H9 (cell line): ENCODE results near the gene RPS10. TPM values are rescaled to one million over a fixed set of nuclear protein-coding genes. Genes with fewer than 3 reads are reported as not detected.

Experiments used
- DNase-seq: peaks from one replicate; pipeline ENCODE4 v3.0.0-alpha.2; 2017
- H2AFZ ChIP-seq: one replicate; pipeline ENCODE4 v1.6.1; 2013; ENCODE audit warnings: mild to moderate bottlenecking, low read length, control low read depth, moderate library complexity
- H2AK5ac ChIP-seq: 2 replicates; pipeline ENCODE4 v1.6.1; 2013; ENCODE audit warnings: low read length, control low read depth, mixed read lengths; ENCODE audit not compliant: insufficient read length
- H2BK120ac ChIP-seq: one replicate; pipeline ENCODE4 v1.6.1; 2013; ENCODE audit warnings: low read depth, mild to moderate bottlenecking, low read length, control low read depth, inconsistent platforms; ENCODE audit not compliant: poor library complexity, severe bottlenecking
- H2BK12ac ChIP-seq: 2 replicates; pipeline ENCODE4 v1.6.1; 2013; ENCODE audit warnings: low read length, control low read depth, mixed read lengths, low read depth; ENCODE audit not compliant: insufficient read length
- H2BK15ac ChIP-seq: 2 replicates; pipeline ENCODE4 v1.6.1; 2013; ENCODE audit warnings: low read depth, low read length, control low read depth
- H2BK20ac ChIP-seq: one replicate; pipeline ENCODE4 v1.6.1; 2013; ENCODE audit warnings: low read depth, mild to moderate bottlenecking, low read length, control low read depth, inconsistent platforms; ENCODE audit not compliant: poor library complexity, severe bottlenecking
- H2BK5ac ChIP-seq: 2 replicates; pipeline ENCODE4 v1.6.1; 2013; ENCODE audit warnings: low read length, control low read depth, mixed read lengths; ENCODE audit not compliant: insufficient read length
- H3K14ac ChIP-seq: 2 replicates; pipeline ENCODE4 v1.6.1; 2013; ENCODE audit warnings: low read length, control low read depth; ENCODE audit not compliant: insufficient read depth
- H3K18ac ChIP-seq: 2 replicates; pipeline ENCODE4 v1.6.1; 2013; ENCODE audit warnings: low read depth, mild to moderate bottlenecking, mixed read lengths, low read length, control low read depth; ENCODE audit not compliant: insufficient read length
- H3K23ac ChIP-seq: 2 replicates; pipeline ENCODE4 v1.6.1; 2013; ENCODE audit warnings: low read length, control low read depth, mixed read lengths, low read depth; ENCODE audit not compliant: insufficient read length
- H3K23me2 ChIP-seq: 2 replicates; pipeline ENCODE4 v1.6.1; 2013; ENCODE audit warnings: low read depth, mild to moderate bottlenecking, mixed read lengths, low read length, control low read depth; ENCODE audit not compliant: insufficient read length, poor library complexity, severe bottlenecking
- H3K27ac ChIP-seq: 2 replicates; pipeline ENCODE4 v1.5.1; 2013; ENCODE audit warnings: low read length, control low read depth, mixed read lengths, low read depth; ENCODE audit not compliant: insufficient read length
- H3K27me3 ChIP-seq: 2 replicates; pipeline ENCODE4 v1.6.1; 2013; ENCODE audit warnings: low read length, control low read depth, inconsistent platforms; ENCODE audit not compliant: insufficient read depth
- H3K4ac ChIP-seq: 2 replicates; pipeline ENCODE4 v1.6.1; 2013; ENCODE audit warnings: low read depth, mild to moderate bottlenecking, control low read depth, inconsistent platforms, low read length, moderate library complexity
- H3K4me1 ChIP-seq: 2 replicates; pipeline ENCODE4 v1.6.1; 2013; ENCODE audit warnings: low read length, control low read depth, inconsistent platforms; ENCODE audit not compliant: insufficient read depth
- H3K4me2 ChIP-seq: 2 replicates; pipeline ENCODE4 v1.6.1; 2013; ENCODE audit warnings: low read length, control low read depth, mixed read lengths; ENCODE audit not compliant: insufficient read length, insufficient read depth
- H3K56ac ChIP-seq: 2 replicates; pipeline ENCODE4 v1.6.1; 2013; ENCODE audit warnings: low read depth, mild to moderate bottlenecking, mixed read lengths, low read length, control low read depth; ENCODE audit not compliant: insufficient read length
- H3K79me1 ChIP-seq: 2 replicates; pipeline ENCODE4 v1.6.1; 2013; ENCODE audit warnings: low read depth, mild to moderate bottlenecking, moderate library complexity, low read length, control low read depth, inconsistent platforms; ENCODE audit not compliant: insufficient read depth, poor library complexity, severe bottlenecking
- H3K79me2 ChIP-seq: 2 replicates; pipeline ENCODE4 v1.6.1; 2013; ENCODE audit warnings: low read length, control low read depth, inconsistent platforms; ENCODE audit not compliant: insufficient read depth
- H3K9ac ChIP-seq: 2 replicates; pipeline ENCODE4 v1.6.1; 2013; ENCODE audit warnings: low read length, control low read depth, mixed read lengths; ENCODE audit not compliant: insufficient read length; ENCODE audit errors: extremely low read depth
- H3K9me3 ChIP-seq: one replicate; pipeline ENCODE4 v1.6.1; 2013; ENCODE audit warnings: low read depth, low read length, inconsistent platforms; ENCODE audit not compliant: control insufficient read depth
- H3T11ph ChIP-seq: one replicate; pipeline ENCODE4 v1.6.1; 2013; ENCODE audit warnings: mild to moderate bottlenecking, low read length, control low read depth, inconsistent platforms
- H4K20me1 ChIP-seq: one replicate; pipeline ENCODE4 v1.6.1; 2013; ENCODE audit not compliant: control insufficient read depth, insufficient read length, insufficient read depth
- H4K5ac ChIP-seq: 2 replicates; pipeline ENCODE4 v1.6.1; 2013; ENCODE audit warnings: low read depth, mild to moderate bottlenecking, mixed read lengths, low read length, control low read depth; ENCODE audit not compliant: insufficient read length
- H4K8ac ChIP-seq: replicated peaks from 2 replicates; pipeline ENCODE4 v1.6.1; 2013; ENCODE audit warnings: low read length, control low read depth, mixed read lengths, low read depth; ENCODE audit not compliant: insufficient read length
- H4K91ac ChIP-seq: 2 replicates; pipeline ENCODE4 v1.6.1; 2013; ENCODE audit warnings: low read depth, mild to moderate bottlenecking, moderate library complexity, mixed read lengths, low read length, control low read depth; ENCODE audit not compliant: insufficient read length
- H3K27ac Mint-ChIP-seq, 3 experiments: 2 replicates in 2 of 3; 3 replicates in 1 of 3; pipeline ENCODE4 v1.8.0; 2020 to 2021; ENCODE audit warnings: mixed read lengths in 3 of 3, mild to moderate bottlenecking in 1 of 3, moderate library complexity in 1 of 3
- H3K27me3 Mint-ChIP-seq: 2 replicates; pipeline ENCODE4 v1.8.0; 2021; ENCODE audit warnings: low read depth, mild to moderate bottlenecking, moderate library complexity, mixed read lengths
- H3K36me3 Mint-ChIP-seq, 3 experiments: 2 replicates in 2 of 3; 3 replicates in 1 of 3; pipeline ENCODE4 v1.8.0; 2020 to 2021; ENCODE audit warnings: low read depth in 3 of 3, mixed read lengths in 3 of 3; ENCODE audit not compliant: insufficient read depth in 1 of 3
- H3K4me1 Mint-ChIP-seq, 2 experiments: 2 replicates each; pipeline ENCODE4 v1.8.0; 2020; ENCODE audit warnings: mixed read lengths in 2 of 2
- H3K4me3 Mint-ChIP-seq, 2 experiments: 2 replicates in 1 of 2; 3 replicates in 1 of 2; pipeline ENCODE4 v1.8.0; 2020 to 2021; ENCODE audit warnings: mild to moderate bottlenecking in 2 of 2, mixed read lengths in 2 of 2, moderate library complexity in 1 of 2
- H3K9me3 Mint-ChIP-seq, 2 experiments: 2 replicates in 1 of 2; 3 replicates in 1 of 2; pipeline ENCODE4 v1.8.0; 2020; ENCODE audit warnings: mild to moderate bottlenecking in 2 of 2, mixed read lengths in 2 of 2, moderate library complexity in 1 of 2
- CTCF ChIP-seq: fragments of 200-600 bp; sonication (generic); conservative IDR thresholded peaks from 3 replicates; pipeline ENCODE4 v1.8.0; 2021; ENCODE audit warnings: antibody characterized with exemption, mild to moderate bottlenecking
- WGBS: extraction: QIAGEN DNeasy Blood & Tissue Kit; methylation state at CpG from one replicate; pipeline ENCODE4 v1.1.7; 2013; ENCODE audit warnings: missing lambda C conversion rate, low lambda C conversion rate, mixed read lengths; ENCODE audit not compliant: insufficient read length; ENCODE audit errors: extremely low coverage; 5-methylcytosine and 5-hydroxymethylcytosine counted together
- total RNA-seq: library from RNA; stranded (reverse); gene quantifications from 2 replicates; pipeline ENCODE4 v1.2.1, GENCODE V29; 2021

RPS10 gene
- total RNA-seq, 1 experiment from 2014 or later, result 2,330 TPM

GRCh38 chr6:34465531-34466241 is 39.8 kb upstream of the RPS10 start, which contains the start of gene PACSIN1:
Gene PACSIN1, plus strand, starts transcription at chr6:34466076. Its CDS starts 60,230 bp downstream, at chr6:34526306.
- no peaks in the 10 kb centered on the region for H3K4me1 ChIP-seq
- no peak within 1 kb of the TSS for H2AK5ac ChIP-seq
- H3K4me1 Mint-ChIP-seq, result peaks cover 17 to 33% of the 10 kb centered on the region in 2 experiments
- H2BK12ac ChIP-seq, result no peak within 1 kb of the TSS
- H3K4ac ChIP-seq, result no peak within 1 kb of the TSS
- no peak within 1 kb of the TSS for H4K91ac ChIP-seq
- no peak within 1 kb of the TSS for H4K8ac ChIP-seq
- H3K27me3 Mint-ChIP-seq, result peaks cover 22% of the 10 kb centered on the region
- peak within 1 kb of the TSS; percentile 10 for H3K9ac ChIP-seq
- H3K79me1 ChIP-seq, result no peaks in the 10 kb centered on the region
- H3K14ac ChIP-seq, result peak within 1 kb of the TSS; percentile 66
- H3K18ac ChIP-seq, result no peak within 1 kb of the TSS
- H3K36me3 Mint-ChIP-seq, result no peaks in the 10 kb centered on the region
- peak within 1 kb of the TSS in 1 of 3 experiments; percentile 96; a peak in 1 of 7 replicates for H3K27ac Mint-ChIP-seq
- no peak within 1 kb of the TSS for H2BK15ac ChIP-seq
- peak within 1 kb of the TSS; percentile 80 to 89 for H3K4me3 Mint-ChIP-seq
- H3K79me2 ChIP-seq, result no peaks in the 10 kb centered on the region
- TF ChIP-seq CTCF, result no peak
- no peaks in the 10 kb centered on the region for H3K27me3 ChIP-seq
- no peak within 1 kb of the TSS for H2AFZ ChIP-seq
- no peak within 1 kb of the TSS for H2BK5ac ChIP-seq
- H3K27ac ChIP-seq, result no peak within 1 kb of the TSS
- peak within 1 kb of the TSS; percentile 85 for H3K4me2 ChIP-seq
- DNase-seq, result peak; percentile 82
- no peak within 1 kb of the TSS for H3K23ac ChIP-seq
- H2BK120ac ChIP-seq, result no peak within 1 kb of the TSS
- no peaks in the 10 kb centered on the region for H4K20me1 ChIP-seq
- no peak within 1 kb of the TSS for H4K5ac ChIP-seq
- peaks cover 11% of the 10 kb centered on the region for H3K23me2 ChIP-seq
- no peaks in the 10 kb centered on the region for H3K9me3 Mint-ChIP-seq
- no peaks in the 10 kb centered on the region for H3K9me3 ChIP-seq
- no peak within 1 kb of the TSS for H2BK20ac ChIP-seq
- no peak within 1 kb of the TSS for H3K56ac ChIP-seq
- H3T11ph ChIP-seq, result no peak within 1 kb of the TSS
- WGBS, result no CpG with 5 or more reads among the region's 67 CpGs
